GM19025 (cell line): ENCODE results near the gene VWA1.
"Not testable (repeated sequence)": the region's sequence is repeated elsewhere in the genome, so short reads cannot be mapped to it uniquely, and the experiment has no call there.

Source experiments
- ATAC-seq: cut with Tn5 transposase; IDR thresholded peaks from one replicate; pipeline ENCODE4 v1.9.1; 2021; ENCODE audit warnings: mild to moderate bottlenecking, low read depth, moderate library complexity; ENCODE audit not compliant: unreplicated experiment

The VWA1 gene

GRCh38 chr1:1422465-1423244 is 12.8 kb upstream of the VWA1 start:
- no peak for ATAC-seq

GRCh38 chr1:1423245-1423597 is 12.3 kb upstream of the VWA1 start:
- no peak for ATAC-seq

DNA sequence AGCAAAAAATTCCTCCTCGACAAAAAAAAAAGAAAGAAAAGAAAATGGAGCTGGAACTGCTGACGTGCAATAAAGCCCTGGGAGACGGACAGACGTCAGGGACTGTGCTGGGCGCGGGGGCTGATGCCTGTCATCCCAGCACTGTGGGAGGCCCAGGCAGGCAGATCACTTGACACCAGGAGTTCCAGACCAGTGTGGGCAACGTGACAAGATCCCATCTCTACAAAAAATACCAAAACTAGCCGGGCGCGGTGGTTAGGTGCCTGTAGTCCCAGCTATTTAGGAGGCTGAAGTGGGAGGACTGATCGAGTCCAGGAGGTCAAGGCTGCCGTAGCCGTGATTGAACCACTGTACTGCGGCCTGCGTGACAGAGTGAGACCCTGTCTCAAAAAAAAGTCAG is 10.8 kb upstream of the VWA1 start:
- ATAC-seq: no peak

- no peak for ATAC-seq
Measured at GRCh38 chr1:1425426-1425752, 10.1 kb upstream of the VWA1 start.

DNA sequence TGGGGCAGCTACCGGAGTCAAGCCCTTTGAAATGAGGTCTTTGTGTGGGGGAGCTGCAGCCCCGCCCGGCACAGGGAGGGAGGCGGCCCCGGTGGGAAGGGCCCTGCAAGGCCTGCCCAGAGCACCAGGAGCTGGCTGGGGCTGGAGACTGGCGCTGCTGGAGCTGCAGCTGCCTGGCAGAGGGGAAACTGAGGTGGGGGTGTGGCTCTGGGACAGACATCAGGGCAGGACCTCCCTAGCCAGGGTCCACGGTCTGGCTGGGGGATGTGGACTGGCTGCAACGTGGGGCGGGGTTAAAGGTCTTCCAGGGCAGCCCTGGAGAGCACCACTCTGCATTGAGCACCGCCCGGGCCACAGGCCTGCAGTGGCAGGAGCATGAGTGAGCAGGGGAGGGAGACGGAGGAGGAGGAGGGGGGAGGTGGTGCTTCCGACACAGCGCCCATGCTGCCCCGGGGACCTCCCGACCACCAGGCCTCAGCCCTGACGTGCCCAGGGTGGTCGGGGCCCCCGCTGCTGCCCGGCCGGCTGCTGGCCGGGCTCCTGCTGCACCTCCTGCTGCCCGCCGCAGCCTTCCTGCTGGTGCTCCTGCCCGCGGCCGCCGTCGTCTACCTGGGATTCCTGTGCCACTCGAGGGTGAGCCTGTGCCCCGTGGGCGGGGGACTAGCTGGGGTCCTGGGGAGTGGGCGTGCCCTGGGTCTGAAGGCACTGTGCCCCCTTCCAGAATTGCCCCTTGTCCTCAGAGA is 9.6 kb upstream of the VWA1 start:
- ATAC-seq: no peak

GRCh38 chr1:1426496-1427105 is 8.9 kb upstream of the VWA1 start:
- no peak for ATAC-seq

- no peak for ATAC-seq
Measured at GRCh38 chr1:1427106-1427819, 8.2 kb upstream of the VWA1 start.

DNA sequence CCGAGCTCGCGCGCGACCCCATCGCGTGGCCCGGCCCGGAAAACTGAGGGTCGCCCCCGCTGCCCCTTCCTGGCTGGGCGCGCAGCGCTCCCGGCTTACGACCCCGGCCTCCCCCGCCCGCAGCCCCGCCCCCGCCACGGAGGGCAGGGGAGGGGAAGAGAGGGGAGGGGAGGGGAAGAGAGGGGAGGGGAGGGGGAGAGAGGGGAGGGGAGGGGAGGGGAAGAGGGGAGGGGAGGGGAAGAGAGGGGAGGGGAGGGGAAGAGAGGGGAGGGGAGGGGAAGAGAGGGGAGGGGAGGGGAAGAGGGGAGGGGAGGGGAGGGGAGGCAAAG is 7.7 kb upstream of the VWA1 start:
- no peak for ATAC-seq

- ATAC-seq: no peak
Measured at GRCh38 chr1:1428174-1428573, 7.3 kb upstream of the VWA1 start.

GRCh38 chr1:1428967-1429366 is 6.5 kb upstream of the VWA1 start:
- not testable (repeated sequence) for ATAC-seq

DNA sequence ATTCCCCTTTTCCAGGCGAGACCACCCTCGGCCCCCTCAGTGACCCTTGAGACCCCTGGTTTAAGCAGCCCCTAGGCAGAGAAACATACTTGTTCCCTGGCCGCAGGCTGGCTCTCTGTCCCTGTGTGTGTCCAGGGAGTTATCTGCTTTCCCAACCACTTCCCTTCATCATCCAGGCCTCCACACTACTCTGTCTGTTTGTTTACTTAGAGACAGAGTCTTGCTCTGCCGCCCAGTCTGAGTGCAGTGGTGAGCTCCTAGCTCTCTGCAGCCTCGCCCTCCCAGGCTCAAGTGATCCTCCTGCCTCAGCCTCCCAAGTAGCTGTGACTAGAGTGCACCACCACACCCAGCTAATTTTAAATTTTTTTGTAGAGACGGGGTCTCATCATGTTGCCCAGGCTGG is 5.8 kb upstream of the VWA1 start:
- no peak for ATAC-seq

DNA sequence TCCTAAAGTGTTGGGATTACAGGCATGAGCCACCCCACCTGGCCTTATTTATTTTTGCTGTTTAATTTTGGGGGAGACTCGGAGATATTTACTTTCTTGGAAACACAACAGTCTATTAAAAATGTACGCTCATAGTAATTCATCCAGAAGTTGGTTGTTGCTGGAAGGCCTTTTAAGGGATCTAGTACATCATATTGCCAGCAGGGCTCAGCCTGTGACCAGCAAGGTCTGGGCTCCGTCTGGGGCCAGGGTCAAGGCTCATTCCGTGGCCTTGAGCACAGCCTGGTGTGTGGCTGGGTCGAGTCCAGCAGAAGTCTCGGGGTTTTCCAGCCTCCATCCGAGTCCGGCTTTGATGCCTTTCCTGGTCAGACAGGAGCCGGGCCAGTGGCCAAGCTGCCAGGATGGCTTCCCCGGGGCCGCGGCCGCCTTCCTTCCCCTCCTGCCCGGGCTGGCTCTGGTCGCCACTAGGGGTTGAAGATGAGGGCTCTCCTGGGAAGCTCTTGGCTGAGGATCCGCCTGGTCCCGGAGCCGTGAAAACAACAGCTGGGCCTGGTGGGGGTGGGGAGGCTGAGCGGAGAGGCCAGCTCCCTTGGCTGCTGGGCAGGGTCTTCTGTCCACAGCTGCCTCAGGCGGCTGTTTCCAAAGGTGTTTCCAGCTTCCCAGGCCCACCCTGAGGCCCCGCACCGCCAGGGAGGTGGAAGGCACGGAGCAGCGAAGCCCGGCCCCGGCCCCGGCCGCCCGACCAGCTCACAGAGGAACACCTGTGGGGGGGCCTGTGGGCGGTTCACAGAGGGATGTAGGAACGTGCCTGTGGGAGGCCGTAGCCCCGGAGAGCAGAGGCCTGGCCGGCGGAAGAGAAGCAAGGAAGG is 5.1 kb upstream of the VWA1 start:
- no peak for ATAC-seq

GRCh38 chr1:1430992-1431844 is 4.3 kb upstream of the VWA1 start:
- no peak for ATAC-seq

GRCh38 chr1:1431845-1432273 is 3.6 kb upstream of the VWA1 start:
- no peak for ATAC-seq

- no peak for ATAC-seq
Measured at GRCh38 chr1:1432274-1432950, 3.1 kb upstream of the VWA1 start.

- ATAC-seq: no peak
Measured at GRCh38 chr1:1432951-1433803, 2.3 kb upstream of the VWA1 start.

DNA sequence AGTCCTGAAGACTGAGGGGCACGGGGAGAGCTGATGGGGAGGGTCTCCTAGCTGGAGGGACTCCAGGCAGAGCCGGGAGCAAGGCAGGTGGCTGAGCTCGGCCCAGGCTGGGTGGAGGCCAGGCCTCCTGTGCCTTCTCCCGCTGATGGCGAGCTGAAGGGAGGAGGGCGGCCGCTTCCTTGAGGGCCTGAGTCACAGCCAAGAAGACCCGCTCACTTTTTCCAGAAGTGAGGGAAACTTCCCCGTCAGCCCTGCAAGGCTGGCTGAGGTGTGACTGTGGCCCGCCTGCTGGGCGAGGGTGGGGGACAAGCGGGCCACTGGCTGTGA is 1.7 kb upstream of the VWA1 start:
- no peak for ATAC-seq

- no peak for ATAC-seq
Measured at GRCh38 chr1:1434131-1434823, 1.2 kb upstream of the VWA1 start.
